T-helper 1 cell treated with Interleukin-12 subunit alpha and Interleukin-12 subunit beta and Interleukin-4 antibody, amounts not matched to agents 30 μg/mL and 1 μg/mL, for 36 hours (primary cell): ENCODE data around the gene DCTN4.
"Not testable (repeated sequence)": the region's sequence is repeated elsewhere in the genome, so short reads cannot be mapped to it uniquely, and the experiment has no call there.

Experiments
- H3K27ac Mint-ChIP-seq: one replicate; pipeline ENCODE4 v1.8.0; 2021; ENCODE audit warnings: mild to moderate bottlenecking, mixed read lengths
- H3K27me3 Mint-ChIP-seq: one replicate; pipeline ENCODE4 v1.8.0; 2021; ENCODE audit warnings: low read depth, mixed read lengths
- H3K36me3 Mint-ChIP-seq: one replicate; pipeline ENCODE4 v1.8.0; 2021; ENCODE audit warnings: low read depth, mixed read lengths
- H3K4me1 Mint-ChIP-seq: one replicate; pipeline ENCODE4 v1.8.0; 2021; ENCODE audit warnings: low read depth, mixed read lengths
- H3K4me3 Mint-ChIP-seq: one replicate; pipeline ENCODE4 v1.8.0; 2021; ENCODE audit warnings: mild to moderate bottlenecking, moderate library complexity, mixed read lengths
- H3K9me3 Mint-ChIP-seq: one replicate; pipeline ENCODE4 v1.8.0; 2021; ENCODE audit warnings: mixed read lengths

Gene DCTN4

GRCh38 chr5:150764530-150764929 lies 5.7 kb upstream of the DCTN4 start:
- Mint-ChIP-seq H3K27me3 (no peaks in the 10 kb centered on the region), H3K4me1 (peaks cover 8% of the 10 kb centered on the region), H3K36me3 (no peaks in the 10 kb centered on the region), H3K4me3 (no peak overlapping the region), H3K27ac (no peak overlapping the region), H3K9me3 (no peaks in the 10 kb centered on the region)

- no peak overlapping the region for H3K4me3 Mint-ChIP-seq
- H3K27ac Mint-ChIP-seq, result no peak overlapping the region
- peaks cover 14% of the 10 kb centered on the region for H3K4me1 Mint-ChIP-seq
- no peaks in the 10 kb centered on the region for H3K36me3 Mint-ChIP-seq
- H3K27me3 Mint-ChIP-seq, result no peaks in the 10 kb centered on the region
- H3K9me3 Mint-ChIP-seq, result no peaks in the 10 kb centered on the region
Observed at GRCh38 chr5:150763023-150763769, 4.4 kb upstream of the DCTN4 start.

- H3K27me3 Mint-ChIP-seq, result no peaks in the 10 kb centered on the region
- H3K4me1 Mint-ChIP-seq, result peaks cover 18% of the 10 kb centered on the region
- H3K9me3 Mint-ChIP-seq, result no peaks in the 10 kb centered on the region
- no peak overlapping the region for H3K27ac Mint-ChIP-seq
- H3K36me3 Mint-ChIP-seq, result peaks cover 1% of the 10 kb centered on the region
- H3K4me3 Mint-ChIP-seq, result no peak overlapping the region
Observed at GRCh38 chr5:150762211-150762610, 3.4 kb upstream of the DCTN4 start.

- Mint-ChIP-seq H3K4me1 (peaks cover 22% of the 10 kb centered on the region), H3K9me3 (no peaks in the 10 kb centered on the region), H3K4me3 (no peak overlapping the region), H3K27ac (no peak overlapping the region), H3K27me3 (no peaks in the 10 kb centered on the region), H3K36me3 (peaks cover 17% of the 10 kb centered on the region)
Observed at GRCh38 chr5:150759334-150759583, 442 bp upstream of the DCTN4 start.

GRCh38 chr5:150758203-150758530 lies 650 bp downstream of the DCTN4 start:
- Mint-ChIP-seq H3K27me3 (no peaks in the 10 kb centered on the region), H3K4me1 (peaks cover 31% of the 10 kb centered on the region), H3K36me3 (peaks cover 28% of the 10 kb centered on the region), H3K4me3 (no peak overlapping the region), H3K9me3 (no peaks in the 10 kb centered on the region), H3K27ac (no peak overlapping the region)

- Mint-ChIP-seq H3K4me3 (peak overlapping the region; percentile 54), H3K36me3 (peaks cover 33% of the 10 kb centered on the region), H3K9me3 (no peaks in the 10 kb centered on the region), H3K4me1 (peaks cover 33% of the 10 kb centered on the region), H3K27me3 (no peaks in the 10 kb centered on the region), H3K27ac (peak overlapping the region; percentile 50)
Observed at GRCh38 chr5:150757087-150757649, 1.6 kb downstream of the DCTN4 start.

- Mint-ChIP-seq H3K9me3 (no peaks in the 10 kb centered on the region), H3K27ac (no peak overlapping the region), H3K4me3 (no peak overlapping the region), H3K4me1 (peaks cover 39% of the 10 kb centered on the region), H3K27me3 (no peaks in the 10 kb centered on the region), H3K36me3 (peaks cover 48% of the 10 kb centered on the region)
Observed at GRCh38 chr5:150753863-150754262, 5.0 kb downstream of the DCTN4 start.

- Mint-ChIP-seq H3K9me3 (no peaks in the 10 kb centered on the region), H3K36me3 (peaks cover 48% of the 10 kb centered on the region), H3K4me1 (peaks cover 39% of the 10 kb centered on the region), H3K27me3 (no peaks in the 10 kb centered on the region), H3K27ac (no peak overlapping the region), H3K4me3 (no peak overlapping the region)
Observed at GRCh38 chr5:150753463-150753862, 5.4 kb downstream of the DCTN4 start.

GRCh38 chr5:150751096-150751891 lies 7.5 kb downstream of the DCTN4 start:
- peaks cover 47% of the 10 kb centered on the region for H3K36me3 Mint-ChIP-seq
- H3K4me1 Mint-ChIP-seq, result peaks cover 33% of the 10 kb centered on the region
- no peak overlapping the region for H3K27ac Mint-ChIP-seq
- no peak overlapping the region for H3K4me3 Mint-ChIP-seq
- no peaks in the 10 kb centered on the region for H3K27me3 Mint-ChIP-seq
- H3K9me3 Mint-ChIP-seq, result no peaks in the 10 kb centered on the region

GRCh38 chr5:150750469-150750868 lies 8.3 kb downstream of the DCTN4 start:
- H3K36me3 Mint-ChIP-seq, result peaks cover 49% of the 10 kb centered on the region
- no peak overlapping the region for H3K27ac Mint-ChIP-seq
- no peak overlapping the region for H3K4me3 Mint-ChIP-seq
- no peaks in the 10 kb centered on the region for H3K9me3 Mint-ChIP-seq
- peaks cover 32% of the 10 kb centered on the region for H3K4me1 Mint-ChIP-seq
- no peaks in the 10 kb centered on the region for H3K27me3 Mint-ChIP-seq

GRCh38 chr5:150743142-150743488 lies 15.7 kb downstream of the DCTN4 start:
- peaks cover 42% of the 10 kb centered on the region for H3K36me3 Mint-ChIP-seq
- H3K27me3 Mint-ChIP-seq, H3K27ac Mint-ChIP-seq, H3K4me3 Mint-ChIP-seq, H3K9me3 Mint-ChIP-seq: not testable (repeated sequence)
- H3K4me1 Mint-ChIP-seq, result peaks cover 39% of the 10 kb centered on the region

- H3K4me3 Mint-ChIP-seq, result peak overlapping the region; percentile 77
- peak overlapping the region; percentile 72 for H3K27ac Mint-ChIP-seq
- peaks cover 43% of the 10 kb centered on the region for H3K4me1 Mint-ChIP-seq
- not testable (repeated sequence) for H3K9me3 Mint-ChIP-seq, H3K27me3 Mint-ChIP-seq
- peaks cover 45% of the 10 kb centered on the region for H3K36me3 Mint-ChIP-seq
Observed at GRCh38 chr5:150742455-150743141, 16.2 kb downstream of the DCTN4 start.

GRCh38 chr5:150740992-150741391 lies 17.8 kb downstream of the DCTN4 start:
- H3K4me3 Mint-ChIP-seq, result no peak overlapping the region
- H3K9me3 Mint-ChIP-seq, result peaks cover 8% of the 10 kb centered on the region

GRCh38 chr5:150738862-150739261 lies 20.0 kb downstream of the DCTN4 start:
- Mint-ChIP-seq H3K9me3 (peaks cover 9% of the 10 kb centered on the region), H3K4me1 (peaks cover 64% of the 10 kb centered on the region)

More at GRCh38 chr5:150740992-150741391, 17.8 kb downstream of the DCTN4 start:
- no peaks in the 10 kb centered on the region for H3K27me3 Mint-ChIP-seq
- H3K4me1 Mint-ChIP-seq, result peaks cover 55% of the 10 kb centered on the region
- H3K27ac Mint-ChIP-seq, result no peak overlapping the region
- H3K36me3 Mint-ChIP-seq, result peaks cover 55% of the 10 kb centered on the region

More at GRCh38 chr5:150738862-150739261, 20.0 kb downstream of the DCTN4 start:
- Mint-ChIP-seq H3K27me3 (no peaks in the 10 kb centered on the region), H3K4me3 (no peak overlapping the region), H3K36me3 (peaks cover 62% of the 10 kb centered on the region), H3K27ac (no peak overlapping the region)
